NK-92 (cell line): Measurements from ENCODE around the gene DNAJA3.

Experiments
- DNase-seq: peaks from one replicate; lab custom pipeline; 2025; ENCODE audit not compliant: unreplicated experiment; lab: John Stamatoyannopoulos, UW

The DNAJA3 gene

DNA sequence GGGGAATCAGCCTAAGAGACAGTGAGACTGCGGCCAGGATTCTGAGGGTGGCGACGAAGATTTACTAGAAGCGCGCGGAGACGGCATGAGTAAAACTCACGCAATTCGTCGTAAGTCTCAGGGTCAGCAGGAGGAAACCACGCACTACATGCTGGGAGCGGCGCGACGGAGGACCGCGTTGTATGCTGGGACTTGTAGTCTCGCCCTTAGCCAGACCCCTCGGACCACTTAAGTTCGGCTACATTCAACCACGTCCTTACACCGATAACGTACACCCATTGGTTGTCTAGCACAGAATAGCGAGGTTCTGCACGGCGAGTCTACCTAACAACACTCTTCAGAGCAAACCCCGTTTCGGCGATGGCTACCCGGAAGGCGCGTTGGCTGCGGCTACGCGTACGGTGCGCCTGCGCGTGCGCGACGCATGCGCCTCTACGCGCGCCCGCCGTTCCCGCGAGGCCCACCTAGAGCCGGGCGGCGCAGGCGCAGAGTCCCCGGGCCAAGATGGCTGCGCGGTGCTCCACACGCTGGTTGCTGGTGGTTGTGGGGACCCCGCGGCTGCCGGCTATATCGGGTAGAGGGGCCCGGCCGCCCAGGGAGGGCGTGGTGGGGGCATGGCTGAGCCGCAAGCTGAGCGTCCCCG is at the start of gene DNAJA3:
TSS of gene DNAJA3 (plus strand) at position 491 of the 643 bp plus-strand sequence. CDS start at position 505, 14 bp downstream.
- peak; percentile 84 for DNase-seq

DNA sequence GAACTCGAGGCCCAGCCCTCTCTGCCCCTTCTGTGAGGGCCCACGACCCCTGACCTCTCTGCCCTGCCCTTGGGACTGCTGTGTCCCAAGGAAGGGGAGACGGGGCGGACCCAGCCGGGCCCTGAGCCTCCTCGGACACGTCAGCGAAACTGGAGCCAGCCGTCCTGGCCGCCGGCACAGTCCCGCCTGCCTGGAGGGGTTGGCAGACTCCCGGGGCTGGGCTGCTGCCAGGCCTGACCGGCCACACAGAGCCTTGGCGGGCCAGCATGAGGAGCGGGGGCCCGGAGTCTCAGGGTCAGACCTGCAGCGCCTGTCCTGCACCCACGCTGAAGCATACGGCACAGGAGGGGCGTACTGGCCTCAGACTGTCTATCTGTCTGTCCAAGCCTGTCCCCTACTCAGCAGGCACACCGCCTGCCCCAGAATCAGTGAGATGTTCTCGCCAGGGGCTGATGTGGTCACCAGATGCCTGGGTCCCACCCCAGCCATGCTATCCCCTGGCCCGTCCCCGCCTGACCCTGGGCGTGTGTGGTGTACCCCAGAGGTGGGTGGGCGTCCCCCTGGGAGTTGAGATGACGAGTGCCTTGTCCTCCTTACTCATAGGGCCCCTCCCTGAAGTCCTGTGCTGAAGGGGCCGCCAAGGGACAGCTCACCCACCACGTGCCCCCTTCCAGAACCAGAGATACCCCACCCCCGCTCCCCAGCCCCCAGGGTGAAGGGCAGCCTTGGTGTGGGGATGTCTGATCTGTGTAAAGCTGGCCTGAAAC is 49.4 kb upstream of the DNAJA3 start:
- no peak for DNase-seq

DNA sequence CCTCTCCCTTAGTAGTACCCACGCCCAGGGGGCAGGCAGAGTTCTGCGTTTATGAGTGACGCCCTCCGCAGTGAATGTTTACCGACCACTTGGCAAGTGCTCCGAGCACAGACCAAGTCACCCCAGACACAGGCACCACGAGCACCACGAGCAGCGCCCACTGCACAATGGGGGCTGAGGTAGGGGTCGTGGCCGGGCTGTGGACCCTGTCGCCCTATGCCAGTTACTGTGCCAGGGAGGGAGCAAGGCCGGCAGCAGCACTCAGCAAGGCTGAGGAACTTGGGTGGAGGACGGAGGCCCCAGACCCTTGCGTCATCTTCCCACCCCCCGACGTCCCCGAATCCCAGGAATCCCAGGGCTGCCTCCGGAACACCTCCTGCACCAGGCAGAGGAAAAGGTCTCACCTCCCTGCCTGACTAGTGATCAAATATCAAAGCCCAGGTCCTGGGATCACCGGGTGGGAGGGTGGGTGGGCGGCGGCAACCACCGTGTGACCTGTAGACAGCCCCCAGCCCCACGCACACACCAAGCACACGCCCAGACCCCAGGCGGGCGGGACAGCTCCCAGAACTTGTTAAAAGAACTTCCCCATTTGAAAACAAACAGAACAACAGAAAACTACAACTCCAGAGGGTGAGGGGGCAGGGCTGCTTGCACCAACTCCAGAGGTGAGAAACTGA is 48.6 kb upstream of the DNAJA3 start:
- no peak for DNase-seq

DNA sequence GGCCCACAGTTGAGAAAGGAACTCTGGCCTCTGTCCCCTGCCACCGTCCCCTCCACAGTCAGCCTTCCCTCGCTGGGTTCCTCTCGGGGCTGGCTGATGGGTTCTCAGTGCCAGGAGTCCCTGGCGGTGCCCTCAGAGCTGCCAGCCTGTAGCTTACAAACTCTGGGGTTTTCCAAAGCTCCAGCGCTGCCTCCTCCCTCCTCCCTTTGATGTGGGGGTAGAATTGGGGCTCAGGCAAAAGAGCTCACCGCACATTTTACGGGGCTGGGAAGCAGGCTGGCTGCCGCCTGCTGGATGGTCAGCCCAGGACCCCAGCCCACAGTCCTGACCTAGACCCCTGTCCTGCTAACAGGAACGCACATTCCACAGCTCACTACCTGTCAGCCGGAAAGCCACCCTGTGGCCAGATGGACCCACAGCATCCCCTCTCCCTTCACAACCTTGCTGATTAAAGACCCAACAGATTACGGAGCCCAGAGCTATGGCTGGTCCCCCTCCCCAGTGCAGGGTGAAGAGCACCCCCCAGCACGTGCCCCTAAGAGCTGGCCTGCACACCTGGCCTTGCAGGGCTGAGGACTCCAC is 48.0 kb upstream of the DNAJA3 start:
- no peak for DNase-seq

DNA sequence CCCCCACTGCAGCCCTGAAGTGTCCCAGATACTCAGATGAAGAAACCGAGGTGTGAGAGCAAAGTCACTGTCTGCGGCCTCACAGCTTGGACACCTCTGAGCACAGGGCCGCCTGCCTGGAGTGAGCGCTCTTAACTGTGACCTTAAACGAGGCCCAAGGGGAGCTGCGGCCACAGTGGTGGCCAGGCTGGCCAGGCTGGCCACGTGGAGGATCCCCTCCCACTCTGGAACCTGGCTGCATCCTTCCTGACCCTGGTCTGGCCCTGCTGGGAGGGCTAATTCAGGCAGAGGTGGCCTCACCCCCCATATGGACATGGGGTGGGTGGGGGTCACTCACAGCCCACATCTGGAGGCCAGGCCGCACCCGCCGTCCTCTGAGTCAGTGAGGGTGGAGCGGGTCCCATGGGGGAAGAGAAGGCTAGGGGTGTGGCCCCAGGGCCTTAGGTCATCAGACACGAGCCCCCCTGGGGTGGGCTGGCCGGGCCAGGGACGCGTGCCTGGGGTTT is 47.5 kb upstream of the DNAJA3 start:
- DNase-seq = no peak

DNA sequence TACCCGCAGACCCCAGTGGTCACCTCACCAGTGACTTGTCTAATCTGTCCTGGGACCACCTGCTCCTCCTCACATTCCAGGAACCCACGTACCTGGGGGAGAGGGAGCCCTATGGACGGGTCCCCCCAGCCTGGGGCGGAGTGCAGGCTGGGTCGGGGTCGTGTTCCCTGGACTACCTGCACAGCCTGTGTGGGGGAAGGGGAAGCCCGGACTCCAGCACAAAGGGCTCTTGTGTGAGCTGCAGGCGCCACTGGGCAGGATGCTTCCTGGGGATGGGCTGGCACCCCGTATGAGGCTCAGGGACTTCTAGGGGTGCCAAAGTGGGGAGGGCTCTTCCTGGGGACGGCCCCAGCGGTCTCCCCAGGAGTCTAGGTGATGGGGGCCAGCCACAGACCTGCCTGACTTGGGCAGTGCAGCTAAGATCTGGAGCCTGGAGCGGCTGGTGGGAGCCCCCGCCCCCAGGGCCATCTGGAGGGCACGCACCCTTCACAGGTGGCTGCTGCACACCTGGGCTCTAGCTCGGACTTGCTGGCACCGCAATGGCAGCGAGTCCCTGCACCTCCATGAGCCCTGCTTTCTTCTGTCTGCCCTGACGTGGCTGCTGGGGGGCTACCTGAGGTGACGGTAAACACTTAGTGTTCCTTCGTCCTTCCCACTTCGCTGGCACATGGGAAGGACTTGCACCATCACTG is 46.5 kb upstream of the DNAJA3 start:
- no peak for DNase-seq

DNA sequence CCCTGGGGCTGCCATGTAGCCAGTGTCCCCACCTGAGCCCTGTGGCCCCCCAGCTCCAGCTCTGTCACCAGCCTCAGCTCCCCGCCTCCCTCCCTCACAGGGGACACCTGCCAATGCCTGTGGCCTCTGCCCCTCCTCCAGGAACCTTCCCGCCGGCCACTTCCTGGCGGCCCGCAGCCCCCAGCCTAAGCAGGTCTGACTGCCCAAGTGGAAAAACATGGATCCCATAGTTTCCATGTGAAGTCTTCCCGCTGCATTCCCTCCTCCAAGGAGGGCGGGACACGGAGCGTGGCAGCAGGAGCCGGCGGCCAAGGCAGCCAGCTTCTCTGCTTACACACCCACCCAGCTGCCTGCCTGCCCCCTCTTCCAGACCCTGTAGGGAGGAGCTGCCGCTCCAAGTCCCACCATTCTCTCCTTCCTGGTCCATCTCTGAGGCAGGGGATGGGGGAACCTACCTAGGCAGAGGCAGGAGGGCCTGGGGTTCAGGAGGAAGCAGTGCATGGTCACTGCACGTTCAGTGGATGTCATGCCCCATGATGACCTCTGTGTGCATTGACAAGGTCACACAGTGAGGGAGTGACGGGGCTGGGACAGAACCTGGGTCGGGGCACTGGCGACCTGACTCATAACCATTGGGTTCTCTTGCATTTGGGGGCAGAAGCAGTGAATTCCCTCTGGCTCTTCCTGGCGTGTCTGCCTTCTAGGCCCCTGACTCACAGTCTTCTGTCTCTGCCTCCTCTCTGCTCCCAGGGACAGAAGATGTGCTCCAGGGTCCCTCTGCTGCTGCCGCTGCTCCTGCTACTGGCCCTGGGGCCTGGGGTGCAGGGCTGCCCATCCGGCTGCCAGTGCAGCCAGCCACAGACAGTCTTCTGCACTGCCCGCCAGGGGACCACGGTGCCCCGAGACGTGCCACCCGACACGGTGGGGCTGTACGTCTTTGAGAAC is 45.3 kb upstream of the DNAJA3 start:
- DNase-seq = no peak

DNA sequence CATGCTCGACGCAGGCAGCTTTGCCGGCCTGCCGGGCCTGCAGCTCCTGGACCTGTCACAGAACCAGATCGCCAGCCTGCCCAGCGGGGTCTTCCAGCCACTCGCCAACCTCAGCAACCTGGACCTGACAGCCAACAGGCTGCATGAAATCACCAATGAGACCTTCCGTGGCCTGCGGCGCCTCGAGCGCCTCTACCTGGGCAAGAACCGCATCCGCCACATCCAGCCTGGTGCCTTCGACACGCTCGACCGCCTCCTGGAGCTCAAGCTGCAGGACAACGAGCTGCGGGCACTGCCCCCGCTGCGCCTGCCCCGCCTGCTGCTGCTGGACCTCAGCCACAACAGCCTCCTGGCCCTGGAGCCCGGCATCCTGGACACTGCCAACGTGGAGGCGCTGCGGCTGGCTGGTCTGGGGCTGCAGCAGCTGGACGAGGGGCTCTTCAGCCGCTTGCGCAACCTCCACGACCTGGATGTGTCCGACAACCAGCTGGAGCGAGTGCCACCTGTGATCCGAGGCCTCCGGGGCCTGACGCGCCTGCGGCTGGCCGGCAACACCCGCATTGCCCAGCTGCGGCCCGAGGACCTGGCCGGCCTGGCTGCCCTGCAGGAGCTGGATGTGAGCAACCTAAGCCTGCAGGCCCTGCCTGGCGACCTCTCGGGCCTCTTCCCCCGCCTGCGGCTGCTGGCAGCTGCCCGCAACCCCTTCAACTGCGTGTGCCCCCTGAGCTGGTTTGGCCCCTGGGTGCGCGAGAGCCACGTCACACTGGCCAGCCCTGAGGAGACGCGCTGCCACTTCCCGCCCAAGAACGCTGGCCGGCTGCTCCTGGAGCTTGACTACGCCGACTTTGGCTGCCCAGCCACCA is 44.4 kb upstream of the DNAJA3 start:
- no peak for DNase-seq

DNA sequence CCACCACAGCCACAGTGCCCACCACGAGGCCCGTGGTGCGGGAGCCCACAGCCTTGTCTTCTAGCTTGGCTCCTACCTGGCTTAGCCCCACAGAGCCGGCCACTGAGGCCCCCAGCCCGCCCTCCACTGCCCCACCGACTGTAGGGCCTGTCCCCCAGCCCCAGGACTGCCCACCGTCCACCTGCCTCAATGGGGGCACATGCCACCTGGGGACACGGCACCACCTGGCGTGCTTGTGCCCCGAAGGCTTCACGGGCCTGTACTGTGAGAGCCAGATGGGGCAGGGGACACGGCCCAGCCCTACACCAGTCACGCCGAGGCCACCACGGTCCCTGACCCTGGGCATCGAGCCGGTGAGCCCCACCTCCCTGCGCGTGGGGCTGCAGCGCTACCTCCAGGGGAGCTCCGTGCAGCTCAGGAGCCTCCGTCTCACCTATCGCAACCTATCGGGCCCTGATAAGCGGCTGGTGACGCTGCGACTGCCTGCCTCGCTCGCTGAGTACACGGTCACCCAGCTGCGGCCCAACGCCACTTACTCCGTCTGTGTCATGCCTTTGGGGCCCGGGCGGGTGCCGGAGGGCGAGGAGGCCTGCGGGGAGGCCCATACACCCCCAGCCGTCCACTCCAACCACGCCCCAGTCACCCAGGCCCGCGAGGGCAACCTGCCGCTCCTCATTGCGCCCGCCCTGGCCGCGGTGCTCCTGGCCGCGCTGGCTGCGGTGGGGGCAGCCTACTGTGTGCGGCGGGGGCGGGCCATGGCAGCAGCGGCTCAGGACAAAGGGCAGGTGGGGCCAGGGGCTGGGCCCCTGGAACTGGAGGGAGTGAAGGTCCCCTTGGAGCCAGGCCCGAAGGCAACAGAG is 43.5 kb upstream of the DNAJA3 start:
- no peak for DNase-seq

DNA sequence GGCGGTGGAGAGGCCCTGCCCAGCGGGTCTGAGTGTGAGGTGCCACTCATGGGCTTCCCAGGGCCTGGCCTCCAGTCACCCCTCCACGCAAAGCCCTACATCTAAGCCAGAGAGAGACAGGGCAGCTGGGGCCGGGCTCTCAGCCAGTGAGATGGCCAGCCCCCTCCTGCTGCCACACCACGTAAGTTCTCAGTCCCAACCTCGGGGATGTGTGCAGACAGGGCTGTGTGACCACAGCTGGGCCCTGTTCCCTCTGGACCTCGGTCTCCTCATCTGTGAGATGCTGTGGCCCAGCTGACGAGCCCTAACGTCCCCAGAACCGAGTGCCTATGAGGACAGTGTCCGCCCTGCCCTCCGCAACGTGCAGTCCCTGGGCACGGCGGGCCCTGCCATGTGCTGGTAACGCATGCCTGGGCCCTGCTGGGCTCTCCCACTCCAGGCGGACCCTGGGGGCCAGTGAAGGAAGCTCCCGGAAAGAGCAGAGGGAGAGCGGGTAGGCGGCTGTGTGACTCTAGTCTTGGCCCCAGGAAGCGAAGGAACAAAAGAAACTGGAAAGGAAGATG is 42.8 kb upstream of the DNAJA3 start:
- DNase-seq = no peak

DNA sequence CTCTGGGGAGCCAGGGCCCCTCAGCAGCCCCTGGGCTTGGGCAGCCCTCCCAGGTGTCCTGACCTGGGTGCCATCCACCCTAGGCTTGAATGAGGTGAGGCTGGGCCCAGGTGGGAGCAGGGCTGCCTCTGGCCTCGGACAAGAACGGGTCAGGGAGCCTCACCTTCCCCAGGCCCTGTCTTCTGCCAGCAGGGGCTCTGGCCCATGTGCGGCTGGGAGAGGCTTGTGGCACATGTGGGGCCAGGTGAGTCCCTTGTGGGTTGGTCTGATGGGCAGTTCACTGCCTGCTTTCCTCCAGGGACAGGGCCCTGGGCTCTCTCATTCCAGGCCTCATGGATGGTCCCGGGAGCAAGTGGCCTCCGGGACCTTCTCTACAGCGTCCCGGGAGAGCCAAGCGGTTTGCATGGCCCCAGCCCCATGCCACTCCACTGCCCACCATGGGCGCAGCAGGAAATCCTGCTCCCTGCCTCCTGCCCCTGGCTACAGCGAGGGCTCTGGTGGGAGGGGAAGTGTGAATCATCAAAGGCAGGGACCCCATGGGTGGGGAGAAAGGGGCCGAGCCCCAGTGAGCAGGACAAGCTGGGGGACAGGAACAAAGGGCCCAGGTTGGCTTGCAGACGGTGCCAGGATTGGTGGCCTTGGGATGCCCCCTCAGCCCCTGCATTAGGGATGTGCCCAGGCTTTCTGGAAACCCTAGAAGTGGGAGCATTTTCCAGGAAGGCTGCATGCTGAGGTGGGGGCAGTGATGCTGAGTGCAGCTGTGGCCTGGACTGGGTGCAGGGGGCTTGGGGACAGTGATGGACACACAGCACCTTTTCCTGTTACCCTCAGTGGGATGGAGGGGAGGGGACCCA is 41.9 kb upstream of the DNAJA3 start:
- DNase-seq = no peak

DNA sequence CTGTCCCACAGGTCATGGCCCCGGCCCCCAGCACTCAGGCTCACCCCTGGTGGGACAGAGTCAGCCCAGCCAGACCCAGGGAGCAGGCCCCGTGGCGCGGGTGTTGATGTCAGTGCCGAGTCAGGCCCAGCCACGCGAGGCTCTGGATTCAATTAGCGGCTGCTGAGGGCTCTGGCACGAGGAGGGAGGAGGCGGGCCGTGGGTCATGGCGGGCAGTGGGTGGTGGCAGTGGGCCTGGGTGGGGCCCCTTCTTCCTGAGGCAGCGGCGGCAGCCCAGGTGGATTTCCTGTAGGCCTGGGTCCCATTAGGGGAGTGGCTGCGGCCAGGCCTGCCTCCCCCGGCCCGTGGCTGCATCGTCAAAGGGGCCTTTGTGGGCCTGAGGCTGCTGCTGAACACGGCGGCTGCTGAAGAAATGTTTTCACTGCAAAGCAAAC is 41.1 kb upstream of the DNAJA3 start:
- no peak for DNase-seq

DNA sequence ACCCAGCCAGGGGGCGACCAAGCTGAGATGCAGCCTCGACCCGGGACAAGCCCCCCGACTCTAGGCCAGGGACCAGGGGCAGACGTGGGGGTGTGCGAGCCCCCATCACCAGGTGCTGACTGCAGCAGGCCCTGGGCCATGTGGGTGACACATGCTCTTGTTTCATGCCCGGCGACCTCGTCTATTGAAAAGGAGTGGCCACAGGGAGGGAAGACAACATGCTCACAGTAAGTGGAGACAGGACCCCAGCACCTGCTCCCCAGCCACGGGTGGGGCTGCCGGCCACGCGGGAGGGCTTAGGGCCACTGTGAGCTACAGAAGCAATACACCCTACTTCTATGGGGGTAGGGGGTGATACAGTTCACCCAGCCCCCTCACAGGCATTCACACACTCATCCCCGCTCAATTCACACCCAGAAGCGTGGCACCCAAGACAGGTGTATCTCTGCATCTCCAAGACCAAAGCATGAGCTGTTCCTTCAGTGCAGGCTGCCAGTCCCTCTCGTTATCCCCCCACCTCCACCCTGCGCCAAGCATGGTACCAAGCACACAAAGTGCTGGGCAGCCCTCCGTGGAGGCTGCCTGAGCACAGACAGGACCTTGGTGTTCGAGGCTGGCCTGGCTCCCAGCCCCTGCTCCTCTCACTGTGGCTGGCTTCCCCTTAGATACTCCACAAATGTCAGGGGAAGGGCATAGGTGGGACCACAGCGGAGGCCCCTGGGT is 40.4 kb upstream of the DNAJA3 start:
- no peak for DNase-seq

DNA sequence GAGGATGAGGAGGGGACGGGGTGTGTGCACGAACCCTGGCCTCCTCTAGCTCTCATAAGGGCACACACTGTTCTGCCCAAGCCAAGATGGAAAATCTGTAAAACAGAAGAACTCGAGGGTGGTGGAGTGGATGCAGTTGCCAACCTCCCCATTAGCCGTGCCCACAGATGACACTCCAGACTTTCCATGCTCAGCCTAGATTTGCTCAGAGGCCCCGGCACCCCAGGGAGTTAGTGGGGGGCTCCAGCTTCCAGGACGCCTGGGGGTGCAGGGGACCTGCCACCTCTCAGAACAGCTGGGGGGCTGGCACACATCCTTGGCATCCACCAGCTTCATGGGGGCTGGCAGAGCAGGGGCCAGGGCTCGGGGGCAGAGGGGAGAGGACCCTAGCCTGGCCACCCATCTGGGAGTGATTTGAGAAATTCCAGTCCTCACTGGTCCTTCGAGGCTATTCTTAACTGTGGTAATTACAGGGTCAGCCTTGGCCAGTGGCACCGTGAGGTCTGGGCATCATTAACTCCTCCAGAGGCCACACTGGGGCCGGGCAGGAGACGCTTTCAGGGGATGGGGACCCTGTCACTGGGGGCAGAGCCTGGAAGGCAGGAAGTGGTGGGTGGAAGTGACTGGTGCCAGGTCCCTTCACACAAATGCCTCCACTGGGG is 39.7 kb upstream of the DNAJA3 start:
- no peak for DNase-seq

DNA sequence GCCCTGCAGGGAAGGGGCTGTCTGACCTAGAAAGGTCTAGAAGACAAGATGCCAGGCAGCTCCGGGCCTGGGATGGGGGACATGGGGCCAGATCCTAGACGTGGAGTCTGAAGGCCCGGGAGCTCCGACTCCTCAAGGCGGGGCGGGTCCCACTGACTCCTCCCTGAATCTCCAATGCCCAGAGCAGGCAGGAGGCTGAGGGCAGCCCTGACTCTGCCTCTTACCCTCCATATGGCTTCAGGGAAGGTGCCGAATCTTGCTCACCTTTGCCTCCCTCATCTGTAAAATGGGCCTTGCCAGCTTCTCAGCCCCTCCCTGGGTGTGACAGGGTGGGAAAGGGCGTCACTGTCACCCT is 39.2 kb upstream of the DNAJA3 start:
- no peak for DNase-seq
